ENCODE measurements around the gene SLC9A8.

DNA sequence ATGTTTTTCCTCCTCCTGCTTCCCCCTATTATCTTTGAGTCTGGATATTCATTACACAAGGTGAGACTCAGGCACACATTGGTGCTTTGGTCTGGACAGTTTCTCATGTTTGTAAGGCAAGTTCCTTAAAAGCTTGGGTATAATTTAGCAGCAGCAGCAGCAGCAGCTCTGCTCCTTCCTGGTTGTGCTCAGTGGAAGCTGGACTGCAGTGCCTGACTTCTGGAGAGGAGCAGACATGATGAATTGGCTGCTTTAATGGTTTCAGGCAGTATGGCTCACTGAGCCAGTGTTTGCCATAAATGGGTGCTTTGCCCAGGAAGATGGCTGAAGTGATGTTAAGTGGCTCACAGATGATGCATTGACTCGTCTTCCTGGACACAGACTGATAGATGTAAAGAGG is 32.4 kb downstream of the SLC9A8 start:
- TF ChIP-seq, protein P1, sequence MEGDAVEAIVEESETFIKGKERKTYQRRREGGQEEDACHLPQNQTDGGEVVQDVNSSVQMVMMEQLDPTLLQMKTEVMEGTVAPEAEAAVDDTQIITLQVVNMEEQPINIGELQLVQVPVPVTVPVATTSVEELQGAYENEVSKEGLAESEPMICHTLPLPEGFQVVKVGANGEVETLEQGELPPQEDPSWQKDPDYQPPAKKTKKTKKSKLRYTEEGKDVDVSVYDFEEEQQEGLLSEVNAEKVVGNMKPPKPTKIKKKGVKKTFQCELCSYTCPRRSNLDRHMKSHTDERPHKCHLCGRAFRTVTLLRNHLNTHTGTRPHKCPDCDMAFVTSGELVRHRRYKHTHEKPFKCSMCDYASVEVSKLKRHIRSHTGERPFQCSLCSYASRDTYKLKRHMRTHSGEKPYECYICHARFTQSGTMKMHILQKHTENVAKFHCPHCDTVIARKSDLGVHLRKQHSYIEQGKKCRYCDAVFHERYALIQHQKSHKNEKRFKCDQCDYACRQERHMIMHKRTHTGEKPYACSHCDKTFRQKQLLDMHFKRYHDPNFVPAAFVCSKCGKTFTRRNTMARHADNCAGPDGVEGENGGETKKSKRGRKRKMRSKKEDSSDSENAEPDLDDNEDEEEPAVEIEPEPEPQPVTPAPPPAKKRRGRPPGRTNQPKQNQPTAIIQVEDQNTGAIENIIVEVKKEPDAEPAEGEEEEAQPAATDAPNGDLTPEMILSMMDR (IDR thresholded peaks at IDR 0.05), result no peak
- no peak for TF ChIP-seq POLR2A (IDR thresholded peaks at IDR 0.05)
